Right renal pelvis (tissue), 4 donors: Measurements from ENCODE around the gene PKIG. TPM values are rescaled to one million over a fixed set of nuclear protein-coding genes. Genes with fewer than 3 reads are reported as not detected.
A peak's percentile ranks its signal among the peaks of the same experiment; 100 is the strongest.
"Not testable (repeated sequence)": the region's sequence is repeated elsewhere in the genome, so short reads cannot be mapped to it uniquely, and the experiment has no call there.

Source experiments
- DNase-seq, 4 donors: peaks; one replicate each; pipeline ENCODE4 v3.0.0-alpha.2; 2013; ENCODE audit warnings: low read depth in 4 of 4, low spot score in 3 of 4, missing footprints in 1 of 4
- polyA plus RNA-seq, 4 donors: library from polyadenylated mRNA; unstranded; fragments of 120-200 nt; gene quantifications; one replicate each; pipeline ENCODE4 v1.2.1, GENCODE V29; 2013; ENCODE audit not compliant: insufficient read length in 4 of 4

PKIG gene
- polyA plus RNA-seq, 4 donors = 61.2 to 73.4 (median 68.2) TPM

GRCh38 chr20:44654210-44654609, 71.8 kb downstream of the PKIG start:
- not testable (repeated sequence) for DNase-seq

GRCh38 chr20:44656448-44656847, 74.1 kb downstream of the PKIG start:
- peak in 1 of 4 donors; percentile 12 for DNase-seq

- DNase-seq = no peak
These were observed 75.5 kb downstream of the PKIG start for GRCh38 chr20:44657875-44658274.

DNA sequence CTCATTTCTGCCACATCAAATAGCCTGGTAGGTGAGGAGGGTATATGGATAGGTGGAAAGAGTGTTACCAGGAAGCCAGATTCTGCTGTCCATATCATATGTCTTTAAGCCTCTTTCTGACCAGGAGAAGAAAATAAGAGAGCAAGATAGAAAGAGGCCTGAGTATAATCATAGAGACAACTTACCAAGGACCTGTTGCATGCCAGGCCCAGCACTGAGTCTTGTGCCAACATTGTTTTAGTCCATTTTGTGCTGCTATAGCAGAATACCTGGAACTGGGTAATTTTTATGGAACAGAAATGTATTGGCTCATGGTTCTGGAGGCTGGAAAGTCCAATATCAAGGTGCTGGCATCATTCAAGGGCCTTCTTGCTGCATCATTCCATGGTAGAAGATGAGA, 76.4 kb downstream of the PKIG start:
- DNase-seq = no peak

GRCh38 chr20:44659931-44660330, 77.6 kb downstream of the PKIG start:
- DNase-seq = no peak

DNA sequence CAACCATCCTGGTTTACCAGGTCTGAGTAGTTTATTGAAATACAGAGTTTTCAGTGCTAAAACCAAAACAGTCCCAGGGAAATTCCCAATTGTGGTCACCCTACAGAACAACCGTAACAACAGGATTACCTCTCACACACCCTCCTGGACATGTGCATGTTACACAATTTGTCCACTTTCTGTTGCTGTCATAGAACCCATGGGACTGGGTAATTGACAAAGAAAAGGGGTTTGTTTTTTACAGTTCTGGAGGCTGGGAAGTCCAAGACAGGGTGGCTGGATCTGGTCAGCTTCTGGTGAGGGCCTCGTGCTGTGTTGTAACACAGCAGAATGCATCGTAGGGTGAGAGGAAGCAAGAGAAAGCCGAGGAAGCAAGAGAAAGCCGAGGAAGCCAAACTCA, 78.2 kb downstream of the PKIG start:
- no peak for DNase-seq

DNA sequence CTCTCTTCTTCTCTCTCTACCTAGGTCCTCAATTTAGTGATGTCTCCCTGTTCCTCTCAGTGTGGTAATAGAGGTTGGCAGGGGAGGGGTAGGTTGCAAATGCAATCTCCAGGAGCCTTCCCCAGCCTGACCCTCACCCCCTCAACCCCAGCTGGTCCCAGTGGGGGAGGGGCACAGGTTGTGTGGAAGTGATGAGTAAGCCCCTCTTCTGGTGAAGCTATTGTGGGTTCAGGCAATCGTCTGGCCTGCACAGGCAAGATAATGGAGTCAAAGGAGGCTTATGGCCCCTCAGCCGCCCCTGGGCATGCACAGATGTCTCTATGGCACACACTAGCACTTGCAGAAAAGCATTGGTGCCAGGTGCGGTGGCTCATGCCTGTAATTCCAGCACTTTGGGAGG, 79.9 kb downstream of the PKIG start:
- DNase-seq = no peak

GRCh38 chr20:44664131-44664530, 81.8 kb downstream of the PKIG start:
- DNase-seq = no peak

- no peak for DNase-seq
These were observed 83.7 kb downstream of the PKIG start for GRCh38 chr20:44666066-44666465.

Other genes starting within 250 kb of the PKIG start
- under 1 TPM; 0.15 to 0.46 (median 0.25) TPM for gene R3HDML, start 245.5 kb upstream of the PKIG start, polyA plus RNA-seq
- gene HNF4A, start 226.9 kb upstream of the PKIG start, polyA plus RNA-seq = 10 to 100 TPM; 42.5 to 54.4 (median 49.6) TPM
- 10 to 100 TPM; 12.5 to 14.1 (median 13.0) TPM for gene TTPAL, start 106.7 kb upstream of the PKIG start, polyA plus RNA-seq
- 10 to 100 TPM; 66.1 to 82.0 (median 77.4) TPM for gene SERINC3, start 60.5 kb upstream of the PKIG start, polyA plus RNA-seq
- 1 to 10 TPM; 5.9 to 7.5 (median 7.0) TPM for gene ADA, start 69.1 kb downstream of the PKIG start, polyA plus RNA-seq
- gene CCN5, start 132.8 kb downstream of the PKIG start, polyA plus RNA-seq = under 1 TPM in 3 of 4 donors, not detected in 1; 0.06 to 0.10 (median 0.07) TPM
- under 1 TPM in 3 of 4 donors, not detected in 1; 0.09 to 0.19 (median 0.10) TPM for gene KCNK15, start 163.3 kb downstream of the PKIG start, polyA plus RNA-seq
- gene RIMS4, start 228.0 kb downstream of the PKIG start, polyA plus RNA-seq = under 1 TPM; 0.64 to 0.99 (median 0.78) TPM